PC-3 (cell line): ENCODE measurements around the gene B4GALNT4.

ENCODE experiments used
- CTCF ChIP-seq: fragments of 300-600 bp; sonication (generic); conservative IDR thresholded peaks from 2 replicates; pipeline ENCODE4 v1.5.1; 2017; ENCODE audit warnings: antibody characterized with exemption, low read depth, mild to moderate bottlenecking, low read length
- EZH2 ChIP-seq: fragments of 300-600 bp; sonication (generic); IDR thresholded peaks from one replicate; pipeline ENCODE4 v1.6.1; 2017; ENCODE audit warnings: antibody characterized with exemption, mild to moderate bottlenecking, low read length; ENCODE audit not compliant: unreplicated experiment
- EZH2phosphoT487 ChIP-seq: fragments of 300-600 bp; sonication (generic); IDR thresholded peaks from 2 replicates; pipeline ENCODE4 v1.6.1; 2018; ENCODE audit warnings: mild to moderate bottlenecking, antibody characterized with exemption, low read length, borderline replicate concordance

- no peak for TF ChIP-seq EZH2
- peak; percentile 38; the same call in 1 of the 2 replicates for TF ChIP-seq CTCF
- no peak for TF ChIP-seq EZH2phosphoT487
Observed at GRCh38 chr11:396511-396947, 27.2 kb downstream of the B4GALNT4 start.
